Common myeloid progenitor, CD34-positive (primary cell): ENCODE measurements around the gene CDC42BPG.
"Not testable (repeated sequence)": the region's sequence is repeated elsewhere in the genome, so short reads cannot be mapped to it uniquely, and the experiment has no call there.

Source experiments
- CTCF ChIA-PET: fragments of 350-600 bp; sonication (Branson Sonifier 250); formaldehyde crosslinking; loops from one replicate; lab custom pipeline; 2021; ENCODE audit warnings: antibody characterized with exemption; lab: Charles Lee
- POLR2A ChIA-PET: fragments of 350-600 bp; sonication (Branson Sonifier 250); formaldehyde crosslinking; loops from one replicate; lab custom pipeline; 2021; ENCODE audit warnings: antibody characterized with exemption; lab: Charles Lee
- DNase-seq, 3 donors: peaks; one replicate each; pipeline versions ENCODE4 v3.0.0 to v3.0.0-alpha.2; 2013
- H3K27ac ChIP-seq, 2 experiments: 1 replicate in 1 of 2; 2 replicates in 1 of 2; pipeline ENCODE4 v1.7.0; 2013; ENCODE audit warnings: inconsistent platforms in 2 of 2, low read length in 2 of 2, mild to moderate bottlenecking in 2 of 2, low read depth in 1 of 2, moderate library complexity in 1 of 2; ENCODE audit not compliant: severe bottlenecking in 2 of 2, insufficient read depth in 1 of 2, poor library complexity in 1 of 2
- H3K27me3 ChIP-seq, 5 experiments: replicated peaks in 2 of 5; 1 replicate in 3 of 5; 2 replicates in 2 of 5; pipeline versions ENCODE4 v1.6.1 to v1.7.0; 2013; ENCODE audit warnings: low read length in 4 of 5, mild to moderate bottlenecking in 2 of 5, moderate library complexity in 2 of 5, inconsistent platforms in 1 of 5; ENCODE audit not compliant: insufficient read depth in 5 of 5, control insufficient read depth in 4 of 5
- H3K36me3 ChIP-seq, 4 experiments: 1 replicate in 2 of 4; 2 replicates in 2 of 4; pipeline versions ENCODE4 v1.6.1 to v1.7.0; 2013; ENCODE audit warnings: low read length in 3 of 4, control low read depth in 1 of 4, mild to moderate bottlenecking in 1 of 4; ENCODE audit not compliant: control insufficient read depth in 4 of 4, insufficient read depth in 4 of 4
- H3K4me1 ChIP-seq, 4 experiments: 1 replicate in 3 of 4; 2 replicates in 1 of 4; pipeline versions ENCODE4 v1.6.1 to v1.7.1; 2013; ENCODE audit warnings: low read length in 3 of 4, mild to moderate bottlenecking in 3 of 4, control low read depth in 1 of 4, inconsistent platforms in 1 of 4, moderate library complexity in 1 of 4; ENCODE audit not compliant: control insufficient read depth in 4 of 4, insufficient read depth in 4 of 4; ENCODE audit errors: control extremely low read depth in 1 of 4
- H3K4me3 ChIP-seq, 7 experiments: 1 replicate in 4 of 7; 2 replicates in 3 of 7; pipeline versions ENCODE4 v1.5.1 to v1.7.0; 2013; ENCODE audit warnings: mild to moderate bottlenecking in 7 of 7, low read length in 6 of 7, moderate library complexity in 6 of 7, inconsistent platforms in 2 of 7, low read depth in 2 of 7, control low read depth in 1 of 7; ENCODE audit not compliant: insufficient read depth in 4 of 7, control insufficient read depth in 1 of 7; ENCODE audit errors: extremely low read depth in 1 of 7
- H3K9me3 ChIP-seq, 5 experiments: 1 replicate in 4 of 5; 2 replicates in 1 of 5; pipeline versions ENCODE4 v1.6.1 to v1.7.1; 2013; ENCODE audit warnings: low read length in 4 of 5, mild to moderate bottlenecking in 2 of 5, inconsistent platforms in 1 of 5, low read depth in 1 of 5, moderate library complexity in 1 of 5; ENCODE audit not compliant: control insufficient read depth in 4 of 5, insufficient read depth in 2 of 5; ENCODE audit errors: control extremely low read depth in 1 of 5
- WGBS: methylation state at CpG from one replicate; pipeline ENCODE4 v1.1.5; 2013; ENCODE audit not compliant: insufficient coverage; 5-methylcytosine and 5-hydroxymethylcytosine counted together

The CDC42BPG gene

GRCh38 chr11:64846998-64847666, 2.7 kb upstream of the CDC42BPG start:
- Histone ChIP-seq H3K4me1 (peaks cover 3 to 50% (median 38%) of the 10 kb centered on the region in 4 experiments), H3K27ac (no peak overlapping the region)
- 53% methylated on average over 9 of the region's 13 CpGs for WGBS

GRCh38 chr11:64845776-64846129, 1.3 kb upstream of the CDC42BPG start:
- CTCF ChIA-PET: interaction anchor here (1.2 to 33.3 kb wide), 11 partner anchors 9 to 273 kb away, joined by 3 to 1071 read pairs (median 4); partner anchors contain the start of gene EHD1
- H3K9me3 ChIP-seq, H3K4me3 ChIP-seq, DNase-seq, H3K27ac ChIP-seq, H3K36me3 ChIP-seq, H3K27me3 ChIP-seq, POLR2A ChIA-PET: not testable (repeated sequence)
- H3K4me1 ChIP-seq: peaks cover 0 to 36% (median 25%) of the 10 kb centered on the region in 4 experiments
- WGBS: 100% methylated on average over 7 of the region's 8 CpGs

More at GRCh38 chr11:64846998-64847666, 2.7 kb upstream of the CDC42BPG start:
- Histone ChIP-seq H3K9me3 (no peaks in the 10 kb centered on the region), H3K36me3 (no peaks in the 10 kb centered on the region), H3K27me3 (no peaks in the 10 kb centered on the region), H3K4me3 (no peak overlapping the region)
- ChIA-PET CTCF (interaction anchor here (0.7 to 33.3 kb wide), 18 partner anchors 8 to 238 kb away, joined by 3 to 1071 read pairs (median 4); partner anchors contain the start of genes BATF2 and EHD1), POLR2A (interaction anchor here (0.9 to 1.9 kb wide), 2 partner anchors 31 to 275 kb away, joined by 5 to 16 read pairs; partner anchors contain the start of genes EHD1, FAU and MRPL49)
- peak; percentile 88 to 94 (median 93) for DNase-seq

GRCh38 chr11:64845129-64845775, 799 bp upstream of the CDC42BPG start:
- Histone ChIP-seq H3K36me3 (no peaks in the 10 kb centered on the region), H3K27me3 (no peaks in the 10 kb centered on the region), H3K4me3 (peak overlapping the region; percentile 51 to 85 (median 62)), H3K9me3 (no peaks in the 10 kb centered on the region), H3K27ac (no peak overlapping the region), H3K4me1 (peaks cover 0 to 35% (median 25%) of the 10 kb centered on the region in 4 experiments)
- POLR2A ChIA-PET: no interaction called here
- WGBS: 24% methylated on average over 8 of the region's 9 CpGs
- DNase-seq: no peak
- CTCF ChIA-PET: interaction anchor here (0.6 to 33.3 kb wide), 9 partner anchors 8 to 1272 kb away, joined by 3 to 1071 read pairs (median 4); partner anchors contain the start of gene EHD1

GRCh38 chr11:64843686-64844329, 645 bp downstream of the CDC42BPG start:
- no peaks in the 10 kb centered on the region for H3K27me3 ChIP-seq
- 47% methylated on average over 20 of the region's 27 CpGs for WGBS
- H3K36me3 ChIP-seq: peaks cover 0 to 6% (median 2%) of the 10 kb centered on the region in 4 experiments
- no peak for DNase-seq
- ChIA-PET POLR2A (no interaction called here), CTCF (interaction anchor here (0.7 to 33.3 kb wide), 9 partner anchors 21 to 229 kb away, joined by 3 to 1071 read pairs (median 5); partner anchors contain the start of genes BATF2 and EHD1)
- peaks cover 0 to 21% (median 18%) of the 10 kb centered on the region in 4 experiments for H3K4me1 ChIP-seq
- H3K4me3 ChIP-seq: peak overlapping the region; percentile 2 to 85 (median 58)
- no peak overlapping the region for H3K27ac ChIP-seq
- no peaks in the 10 kb centered on the region for H3K9me3 ChIP-seq

- DNase-seq: no peak
- no peak overlapping the region for H3K4me3 ChIP-seq
- 89% methylated on average over 19 of the region's 19 CpGs for WGBS
- peak overlapping the region in 1 of 2 experiments; percentile 43 for H3K27ac ChIP-seq
- H3K4me1 ChIP-seq: peaks cover 0 to 13% (median 11%) of the 10 kb centered on the region in 4 experiments
- POLR2A ChIA-PET: no interaction called here
- no peaks in the 10 kb centered on the region for H3K27me3 ChIP-seq
- CTCF ChIA-PET: interaction anchor here (0.7 to 33.3 kb wide), 6 partner anchors 21 to 230 kb away, joined by 3 to 1071 read pairs (median 6); partner anchors contain the start of gene EHD1
- H3K9me3 ChIP-seq: no peaks in the 10 kb centered on the region
- peaks cover 0 to 13% (median 2%) of the 10 kb centered on the region in 4 experiments for H3K36me3 ChIP-seq
Observed at GRCh38 chr11:64842851-64843685, 1.4 kb downstream of the CDC42BPG start.

GRCh38 chr11:64842366-64842759, 2.1 kb downstream of the CDC42BPG start:
- Histone ChIP-seq H3K4me1 (peaks cover 0 to 12% (median 10%) of the 10 kb centered on the region in 4 experiments), H3K27me3 (no peaks in the 10 kb centered on the region), H3K9me3 (no peaks in the 10 kb centered on the region), H3K4me3 (no peak overlapping the region), H3K27ac (no peak overlapping the region), H3K36me3 (peaks cover 0 to 14% (median 2%) of the 10 kb centered on the region in 4 experiments)
- ChIA-PET POLR2A (no interaction called here), CTCF (interaction anchor here (16.1 to 33.3 kb wide), 2 partner anchors 22 to 47 kb away, joined by 268 to 1071 read pairs; partner anchors contain the start of gene EHD1)
- DNase-seq: no peak
- 97% methylated on average over 5 of the region's 6 CpGs for WGBS
